Measurements from ENCODE around the gene PNLIPRP2.

Gene PNLIPRP2

DNA sequence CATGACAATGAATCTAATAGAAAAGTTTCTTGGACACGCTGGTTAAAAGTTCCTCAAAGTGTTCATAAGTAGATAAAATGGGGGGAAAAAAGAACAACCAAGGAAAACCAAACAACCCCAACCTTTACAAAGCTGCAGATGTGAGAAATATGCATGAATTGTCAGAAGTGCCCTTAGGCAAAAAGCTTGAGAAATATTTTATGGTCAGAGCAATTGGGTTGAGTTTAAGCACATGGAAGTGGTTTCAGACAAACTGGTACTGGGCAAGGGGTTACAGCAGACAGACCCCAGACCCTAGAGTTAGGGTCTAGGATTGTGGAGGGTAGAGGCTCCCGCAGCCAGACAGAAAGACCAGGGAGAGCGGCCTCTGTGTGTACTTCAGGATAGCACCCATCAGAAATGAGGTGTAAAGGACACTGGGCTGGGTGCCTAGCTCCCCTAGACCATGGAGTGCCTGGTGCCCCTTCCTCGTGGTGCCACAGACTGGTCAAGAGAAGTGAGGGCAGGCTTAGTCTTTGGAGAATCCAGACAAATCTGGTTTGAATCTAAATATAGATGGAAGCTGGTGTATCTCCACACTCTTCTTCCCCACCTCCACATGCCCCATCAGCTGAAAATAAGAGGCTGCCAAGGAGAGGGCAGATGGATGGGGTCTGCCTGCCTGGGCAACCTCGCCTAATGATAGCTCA is 37.3 kb downstream of the PNLIPRP2 start:
- no peak for DNase-seq

DNA sequence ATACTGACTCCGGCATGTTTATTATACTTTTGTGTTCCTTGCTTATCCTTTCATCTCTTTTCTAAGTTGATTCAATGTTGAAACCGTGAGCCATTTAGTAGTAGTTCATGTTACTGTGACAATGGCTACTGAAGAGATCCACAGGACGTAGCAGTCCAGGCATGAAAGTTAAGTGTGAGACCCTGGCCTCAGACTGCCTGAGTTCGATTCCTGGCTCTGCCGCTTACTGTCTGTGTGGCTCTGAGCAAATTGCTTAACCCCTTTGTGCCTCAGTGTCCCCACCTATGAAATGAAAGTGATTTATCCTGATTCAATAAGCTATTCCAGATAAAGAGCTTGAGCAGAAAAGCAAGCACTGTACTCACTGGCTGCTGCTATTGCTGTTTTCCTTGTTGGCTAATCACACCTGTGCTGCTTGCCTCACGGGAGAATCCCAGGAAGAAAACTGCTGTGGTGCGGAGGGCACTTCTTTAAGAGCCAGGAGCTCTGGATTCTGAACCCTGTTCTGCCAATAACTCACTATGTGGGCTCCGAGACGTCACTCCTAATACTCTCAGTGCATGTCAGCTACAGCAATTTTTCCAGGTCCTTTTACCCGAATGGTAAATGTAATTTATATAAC is 38.4 kb downstream of the PNLIPRP2 start:
- no peak for DNase-seq

DNA sequence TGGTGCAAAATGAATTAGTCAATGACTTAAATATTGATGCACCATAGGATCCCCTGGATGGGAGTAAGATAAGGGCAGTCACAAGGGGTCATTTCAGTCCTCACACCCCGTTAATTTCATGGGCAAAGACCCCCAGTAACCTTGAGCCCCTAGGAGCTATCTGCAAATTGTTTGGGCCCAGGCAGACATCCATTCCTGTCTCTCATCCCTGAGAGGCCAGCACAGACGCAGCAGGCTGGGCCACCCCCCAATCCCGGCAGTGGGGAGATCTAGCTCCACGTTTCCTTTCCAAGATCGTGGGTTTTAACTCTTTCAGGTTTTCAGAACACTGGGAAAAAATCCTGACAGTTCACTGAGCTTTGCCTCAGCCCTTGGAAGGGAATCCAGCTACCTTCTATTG is 40.1 kb downstream of the PNLIPRP2 start:
- no peak for DNase-seq

DNA sequence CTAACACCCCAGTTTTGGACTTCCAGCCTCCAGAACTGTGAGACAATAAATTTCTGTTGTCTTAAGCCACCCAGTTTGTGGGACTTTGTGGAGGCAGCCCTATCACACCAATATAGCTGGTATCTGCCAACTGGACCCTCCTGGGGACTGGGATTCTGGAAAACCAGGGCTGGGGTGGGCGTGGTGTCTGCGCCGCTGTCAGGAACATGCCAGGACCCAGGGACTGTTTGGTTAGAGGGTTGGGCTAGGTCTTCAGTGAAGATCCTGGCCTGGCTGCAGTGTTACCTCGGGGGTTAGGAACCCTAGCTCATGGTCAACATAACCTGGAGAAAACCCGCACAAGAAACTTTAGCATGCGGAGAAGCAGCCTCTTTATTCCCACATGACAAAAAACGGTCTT is 42.6 kb downstream of the PNLIPRP2 start:
- DNase-seq, result no peak

DNA sequence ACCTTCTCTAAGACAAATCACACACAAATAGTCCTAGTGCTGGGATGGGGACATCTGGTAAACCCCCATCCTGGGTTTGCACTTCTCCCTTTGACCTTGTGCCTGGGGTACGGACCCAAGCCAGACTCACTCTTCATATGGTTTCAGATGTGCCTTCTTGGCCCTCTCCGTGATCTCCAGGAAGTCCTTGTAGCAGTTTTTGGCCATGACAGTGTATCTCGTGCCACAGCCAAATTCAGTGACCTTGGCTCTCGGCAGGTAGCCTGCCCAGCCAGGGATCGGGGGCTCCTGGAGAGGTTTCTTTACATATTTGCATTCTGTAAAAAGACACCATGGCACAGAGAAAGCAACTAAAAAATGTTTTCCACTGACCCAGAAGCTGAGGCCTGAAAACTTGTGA is 43.9 kb downstream of the PNLIPRP2 start:
- no peak for DNase-seq

DNA sequence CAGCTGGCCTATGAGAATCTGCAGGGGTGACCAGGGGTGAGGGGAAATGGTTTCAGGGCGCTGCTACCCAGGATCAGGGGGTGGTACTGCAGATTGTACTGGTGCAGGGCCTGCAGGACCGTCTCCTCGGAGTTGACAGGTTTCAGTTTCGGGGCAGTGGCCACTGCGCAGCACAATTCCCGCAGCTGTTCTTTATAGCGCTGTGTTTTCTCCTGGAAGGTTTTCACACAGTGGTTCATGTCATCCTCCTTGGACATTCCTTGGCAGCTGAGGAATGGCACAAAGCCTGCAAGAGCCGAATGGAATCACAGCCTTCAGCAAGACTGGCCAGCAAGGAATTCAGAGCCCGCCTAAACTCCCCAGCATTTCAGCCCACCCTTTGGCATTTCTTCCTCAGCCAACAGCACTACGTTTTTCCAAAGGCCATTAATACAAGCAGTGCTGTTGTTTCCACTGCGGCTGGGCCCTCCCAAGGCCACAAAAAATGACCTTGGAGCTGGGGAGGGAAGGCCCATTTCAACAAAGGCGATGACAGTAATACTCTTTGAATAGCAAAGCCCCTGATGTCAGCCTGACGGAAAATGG is 44.9 kb downstream of the PNLIPRP2 start:
- DNase-seq, result no peak

DNA sequence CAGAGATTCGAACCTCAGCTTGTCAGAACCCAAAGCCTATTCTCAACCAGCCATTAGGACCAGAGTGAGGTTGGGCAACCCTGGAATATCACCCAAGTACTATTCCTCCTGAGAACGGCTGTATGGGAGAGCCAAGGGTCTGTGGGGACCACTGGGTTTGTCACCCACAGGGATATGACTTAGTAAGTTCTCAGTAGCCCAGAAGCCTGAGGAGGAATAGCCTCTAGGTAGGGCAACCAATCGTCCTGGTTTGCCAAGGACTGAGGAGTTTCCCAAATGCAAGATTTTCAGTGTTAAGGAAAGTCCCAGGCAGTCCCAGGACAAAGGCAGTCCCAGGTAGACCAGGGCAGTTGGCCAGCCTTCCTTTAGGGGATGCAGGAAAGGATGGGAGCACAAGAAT is 46.7 kb downstream of the PNLIPRP2 start:
- DNase-seq, result no peak

DNA sequence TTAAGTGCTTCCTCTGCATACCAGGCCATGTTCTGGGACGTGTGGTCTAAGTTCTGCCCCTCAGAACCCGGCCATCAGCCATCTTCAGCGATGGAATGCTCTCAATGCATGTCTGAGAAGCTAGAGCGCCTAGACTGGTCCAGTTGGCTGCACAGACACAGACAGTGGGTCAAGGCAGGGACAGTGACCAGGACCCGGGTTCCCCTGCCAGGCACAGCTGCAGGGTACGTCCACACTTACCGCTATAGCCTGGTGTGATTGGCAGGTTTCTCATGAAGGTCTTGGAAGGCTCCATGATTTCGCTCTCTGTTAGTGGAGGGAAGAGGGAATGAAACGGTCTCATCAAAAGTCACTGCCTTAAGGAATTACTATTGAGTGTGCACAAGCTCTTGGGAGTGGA is 47.3 kb downstream of the PNLIPRP2 start:
- no peak for DNase-seq

DNA sequence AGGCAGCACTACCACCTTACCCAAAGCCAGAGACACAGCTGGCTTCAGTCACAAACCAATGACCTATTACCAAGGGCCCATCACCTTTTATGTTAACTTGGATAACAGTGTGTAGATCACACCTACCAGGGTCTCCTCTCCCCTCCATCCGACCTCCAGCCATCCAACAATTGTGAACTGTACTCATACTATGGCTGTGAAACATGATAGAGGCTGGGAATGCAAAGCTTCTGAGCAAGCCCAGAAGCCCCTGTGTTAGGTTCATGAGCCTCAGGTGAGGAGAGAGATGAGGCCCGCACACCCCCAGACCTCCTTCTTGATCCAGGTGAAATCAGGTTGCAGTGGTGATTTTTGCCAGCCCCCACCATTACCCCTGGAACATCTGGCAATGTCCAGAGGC is 47.7 kb downstream of the PNLIPRP2 start:
- no peak for DNase-seq

DNA sequence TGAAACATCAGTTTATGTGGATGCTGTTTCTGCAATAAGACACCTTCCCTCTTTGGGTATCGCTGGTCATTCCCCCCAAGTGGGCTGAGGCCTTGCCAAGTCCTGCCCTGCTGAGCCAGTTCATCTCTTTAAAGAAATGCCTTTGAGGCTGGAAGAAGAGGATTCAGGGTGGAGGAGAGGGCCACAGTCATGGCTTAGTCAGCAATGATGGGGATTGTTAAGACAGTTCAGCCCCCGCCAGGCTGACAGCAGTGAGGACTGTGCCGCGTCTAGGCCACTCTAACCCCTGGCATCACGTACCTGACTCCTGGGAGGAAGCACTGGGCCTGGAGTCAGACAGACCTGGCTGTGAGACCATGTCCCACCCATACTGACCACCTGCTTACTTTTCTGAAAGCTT is 48.3 kb downstream of the PNLIPRP2 start:
- DNase-seq, result no peak

DNA sequence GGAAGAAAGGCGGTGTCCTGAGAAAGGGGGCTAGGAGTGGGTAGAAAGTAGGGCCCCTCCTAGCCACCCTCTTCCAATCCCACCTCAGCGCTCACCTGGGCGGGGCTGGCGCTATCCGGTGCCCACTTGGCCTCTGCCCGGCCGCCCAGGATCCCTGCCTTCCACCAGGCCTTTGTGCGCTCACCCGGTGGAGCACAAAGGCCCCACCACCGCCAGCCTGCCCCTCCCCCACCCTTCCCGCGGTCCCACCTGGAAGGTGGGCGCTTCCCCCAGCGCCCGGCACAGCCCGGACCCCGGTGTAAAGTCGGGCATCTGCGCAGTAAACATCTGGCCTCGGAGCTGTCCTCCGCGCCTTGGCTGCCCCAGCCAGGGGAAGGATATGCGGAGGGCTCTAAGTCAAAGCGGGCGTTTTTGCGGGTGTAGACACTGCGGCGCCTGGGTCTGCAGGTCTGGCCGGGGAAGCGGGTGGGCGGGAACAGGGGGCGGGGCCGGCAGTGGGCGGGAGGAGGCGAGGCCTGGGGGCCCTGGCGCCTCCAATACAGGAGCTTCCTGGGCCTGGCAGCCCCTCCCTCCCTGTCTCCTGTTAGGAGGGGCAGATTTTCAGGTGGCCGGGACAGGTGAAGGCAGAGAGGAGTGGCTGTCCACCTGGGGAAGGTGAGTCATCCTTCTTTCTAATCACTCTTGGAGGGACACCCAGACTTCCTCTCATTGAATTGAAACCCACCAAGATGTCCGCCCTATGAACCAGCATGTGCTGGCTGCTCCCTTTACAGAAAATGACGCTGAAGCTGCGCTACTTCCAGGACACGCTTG is 49.3 kb downstream of the PNLIPRP2 start:
- no peak for DNase-seq

DNA sequence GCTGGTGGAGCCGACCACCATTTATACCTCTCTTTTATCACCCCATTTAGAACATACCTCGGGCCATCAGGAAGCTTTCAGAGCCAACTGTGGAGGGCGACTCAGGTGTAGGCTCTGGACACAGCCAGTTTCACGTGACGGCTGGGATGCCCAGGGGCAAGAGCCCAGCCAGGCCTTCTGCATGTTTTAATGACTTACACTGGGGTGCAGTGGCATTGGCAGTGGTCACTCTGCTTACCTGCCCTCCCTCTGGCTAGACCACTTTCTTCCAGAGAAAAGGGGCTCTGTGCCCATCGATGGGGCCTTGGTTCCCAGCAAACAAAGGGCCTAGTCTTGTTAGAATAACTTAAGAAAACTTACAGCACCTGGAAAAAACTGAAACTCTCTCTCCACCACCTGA is 50.0 kb downstream of the PNLIPRP2 start:
- DNase-seq, result no peak

DNA sequence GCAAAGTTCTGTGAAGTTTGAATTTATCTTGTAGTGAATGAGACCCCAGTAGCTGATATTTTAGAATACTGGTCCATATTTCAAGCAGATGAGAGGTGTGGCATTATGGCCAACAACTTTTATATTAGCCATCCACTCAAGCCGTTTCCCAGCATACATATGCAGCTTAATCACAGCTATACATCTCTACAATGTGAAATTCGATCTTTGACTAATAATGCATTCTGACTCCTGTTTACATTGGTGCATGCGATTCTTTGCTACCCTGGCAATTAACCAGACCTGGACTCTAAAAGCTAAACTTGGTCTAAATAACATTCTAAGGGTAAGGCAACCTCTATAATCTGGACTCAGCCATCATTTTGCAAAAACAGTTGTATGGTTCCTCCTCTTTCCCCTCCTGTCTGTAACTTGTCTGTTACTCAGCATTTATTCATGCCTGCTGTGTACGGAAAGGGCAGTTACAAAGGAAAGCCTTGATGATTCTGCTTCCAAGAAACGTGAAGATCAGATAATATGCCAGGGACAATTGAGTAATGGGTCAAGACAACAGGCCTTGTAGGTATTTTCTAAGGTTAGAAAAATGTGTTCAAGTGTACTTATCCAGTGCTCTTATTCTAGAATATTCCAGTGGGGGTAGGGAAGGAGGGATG is 50.6 kb downstream of the PNLIPRP2 start:
- no peak for DNase-seq

DNA sequence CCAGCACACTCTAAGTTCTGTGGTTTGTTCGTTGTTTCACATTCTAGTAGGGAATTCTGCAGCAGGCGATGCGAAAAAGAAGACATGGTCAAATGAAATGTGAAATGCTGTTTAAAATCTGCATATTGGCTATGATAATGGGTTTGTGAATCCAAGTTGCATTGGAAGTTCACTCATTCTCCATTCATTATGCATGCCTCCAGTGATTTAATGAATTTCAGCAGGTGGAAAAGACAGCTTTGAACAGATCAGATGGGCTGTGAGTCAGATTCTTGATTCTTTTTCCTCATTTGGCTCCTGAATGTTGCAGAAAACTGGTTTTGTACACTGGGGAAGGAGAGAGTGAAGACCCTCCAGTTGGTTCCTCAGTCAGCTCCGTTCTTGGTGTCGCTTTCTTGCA is 52.1 kb downstream of the PNLIPRP2 start:
- DNase-seq, result no peak

DNA sequence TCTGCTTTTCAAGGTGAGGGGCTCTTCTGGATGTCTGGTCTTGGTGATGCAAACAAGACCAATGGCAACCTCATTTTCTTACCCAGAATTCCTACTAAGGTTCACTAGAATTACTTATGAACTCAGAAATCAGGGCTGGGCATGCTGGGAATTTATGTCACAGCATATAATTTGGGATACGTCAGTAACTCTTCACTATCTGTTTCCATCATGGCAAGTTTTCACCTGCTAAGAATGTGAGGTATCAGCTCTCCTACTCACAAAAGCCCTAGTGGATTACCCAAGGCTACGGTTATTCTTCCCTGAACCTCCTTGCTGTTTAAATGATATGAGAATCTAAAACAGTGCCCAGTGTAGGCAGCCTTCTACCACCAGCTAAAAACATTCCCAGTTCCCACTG is 53.1 kb downstream of the PNLIPRP2 start:
- DNase-seq, result no peak

DNA sequence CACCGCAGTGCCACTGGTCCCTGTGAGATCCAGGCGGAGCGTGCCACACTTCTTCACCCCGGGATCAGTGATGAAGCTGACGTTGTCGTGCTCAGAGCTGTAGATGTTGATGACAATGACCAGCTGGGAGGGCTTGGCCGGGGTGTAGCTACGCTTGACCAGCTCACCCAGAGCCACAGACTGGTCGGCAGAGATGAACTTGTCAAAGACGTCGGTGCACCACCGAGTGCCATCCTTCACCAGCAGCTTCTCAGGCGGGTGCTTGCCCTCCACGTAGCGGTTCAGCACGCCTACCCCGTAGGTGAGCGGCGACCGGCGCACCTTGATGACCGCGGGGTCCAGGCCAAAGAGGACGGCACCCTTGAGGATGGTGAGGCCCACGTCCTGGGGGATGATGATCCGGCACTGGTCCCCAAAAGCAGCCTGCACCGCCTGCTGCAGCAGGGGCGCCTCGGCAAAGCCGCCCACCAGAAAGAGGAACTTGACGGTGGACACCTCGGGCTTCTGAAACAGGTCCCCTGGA is 54.2 kb downstream of the PNLIPRP2 start:
- DNase-seq, result no peak

DNA sequence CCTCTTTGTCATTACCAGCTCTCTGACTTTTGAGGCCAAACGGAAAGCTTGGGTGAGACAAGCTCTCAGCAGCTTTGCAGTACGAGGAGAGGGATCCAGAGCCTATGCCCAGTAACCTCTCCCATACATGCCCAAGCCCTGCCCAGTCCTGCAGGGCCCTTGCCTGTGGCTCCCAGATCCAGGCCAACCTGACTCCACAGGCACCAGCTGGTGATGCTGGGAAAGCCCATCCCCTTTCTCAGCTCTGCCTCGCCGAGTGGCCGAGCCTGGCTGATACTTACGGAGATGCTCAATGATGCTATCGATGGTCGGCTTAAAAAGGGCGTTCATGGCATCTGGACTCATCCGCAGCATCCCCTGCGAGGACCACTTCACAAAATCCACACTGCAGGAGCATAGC is 55.4 kb downstream of the PNLIPRP2 start:
- no peak for DNase-seq

DNA sequence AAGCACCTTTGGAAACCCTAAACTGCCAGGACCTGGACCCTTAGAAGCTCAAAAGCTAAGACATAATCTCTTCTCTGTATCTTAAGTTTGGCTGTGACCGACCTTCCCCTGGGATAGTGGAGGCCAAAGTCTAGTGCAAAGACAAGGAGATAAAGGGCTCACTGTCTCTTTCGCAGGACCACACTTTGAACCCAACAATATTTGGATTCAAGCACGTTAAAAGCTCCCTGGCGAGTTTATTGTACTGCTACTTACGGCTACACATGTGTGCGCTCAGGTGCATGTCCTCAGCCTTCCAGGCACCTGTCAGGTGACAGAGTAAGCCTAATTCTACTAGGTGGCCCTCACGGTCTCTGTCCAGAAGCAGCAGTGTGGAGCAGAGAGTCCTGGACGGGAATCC is 55.9 kb downstream of the PNLIPRP2 start:
- no peak for DNase-seq

DNA sequence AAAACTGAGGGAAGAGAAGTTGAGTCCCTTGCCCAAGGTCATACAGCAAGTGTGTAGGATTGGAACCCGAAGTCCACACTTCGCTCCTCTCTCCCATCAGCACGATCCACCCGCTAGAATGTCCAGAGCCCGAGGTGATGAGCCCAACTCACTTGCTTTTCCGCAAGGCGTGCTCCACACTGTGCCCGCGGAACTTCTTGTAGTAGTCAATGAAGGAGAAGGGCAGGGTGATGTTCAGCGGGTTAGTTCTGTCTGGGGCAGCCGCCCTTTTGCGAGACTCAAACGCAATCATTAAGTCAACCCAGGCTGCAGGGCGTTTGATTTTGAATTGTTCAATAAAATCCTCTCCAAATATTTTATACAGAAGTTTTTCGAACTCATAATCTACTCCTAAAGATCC is 58.6 kb downstream of the PNLIPRP2 start:
- no peak for DNase-seq

DNA sequence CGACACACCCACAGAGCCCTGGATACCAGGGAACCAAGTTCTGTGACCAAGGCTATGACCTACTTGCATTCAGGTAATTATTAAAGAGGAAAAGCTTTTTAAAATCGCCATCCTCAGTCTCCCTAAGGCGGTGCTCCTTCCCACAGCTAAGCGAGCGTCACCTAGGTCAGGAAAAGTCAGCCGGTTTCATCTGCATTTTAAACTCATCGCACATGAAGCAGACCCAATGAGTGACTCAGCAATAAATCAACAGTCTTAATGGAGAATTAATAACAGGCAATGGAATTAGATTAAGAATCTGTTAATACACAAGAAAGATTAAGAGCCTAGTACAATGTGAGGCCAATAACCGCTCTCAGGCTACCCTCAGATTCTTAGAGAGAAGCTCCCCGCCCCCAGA is 62.4 kb downstream of the PNLIPRP2 start:
- no peak for DNase-seq

DNA sequence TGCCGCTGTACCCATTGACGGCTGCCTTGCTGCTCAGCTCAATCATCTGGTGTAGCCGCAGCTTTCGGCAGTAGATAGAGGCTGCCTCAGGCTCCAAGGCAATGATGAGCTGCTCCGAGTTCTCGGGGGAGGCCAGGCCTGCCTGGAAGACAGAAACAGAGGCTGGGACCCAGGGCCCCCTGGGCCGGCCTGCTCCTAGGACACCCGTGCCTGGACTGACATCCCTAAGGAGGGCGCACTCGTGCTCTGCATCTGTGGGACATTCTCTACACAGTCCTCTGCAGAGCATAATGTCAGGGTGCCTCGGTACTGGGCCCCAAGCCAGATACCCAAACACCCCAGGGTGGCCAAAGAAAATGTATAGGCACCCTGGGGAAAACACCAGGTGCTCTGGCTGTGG is 63.1 kb downstream of the PNLIPRP2 start:
- DNase-seq, result no peak

DNA sequence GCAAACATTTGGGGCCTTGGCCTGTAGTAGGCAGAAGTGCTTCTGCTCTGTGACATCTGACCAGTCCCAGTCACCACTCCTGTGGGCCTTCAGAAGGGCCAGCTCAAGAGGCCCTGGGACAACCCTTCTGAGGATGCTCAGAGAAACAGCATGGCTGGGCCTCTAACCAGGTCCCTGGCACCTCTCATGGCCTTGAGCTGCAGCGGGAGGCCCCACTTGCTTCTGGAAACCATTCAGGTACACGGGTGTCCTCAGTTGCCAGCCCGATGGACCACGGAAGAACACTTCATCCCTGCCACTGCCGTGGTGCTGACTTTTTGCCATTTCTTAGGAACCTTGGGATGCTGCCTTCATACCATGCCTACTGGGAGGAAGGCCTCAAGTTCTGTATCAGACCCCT is 64.0 kb downstream of the PNLIPRP2 start:
- DNase-seq, result no peak

DNA sequence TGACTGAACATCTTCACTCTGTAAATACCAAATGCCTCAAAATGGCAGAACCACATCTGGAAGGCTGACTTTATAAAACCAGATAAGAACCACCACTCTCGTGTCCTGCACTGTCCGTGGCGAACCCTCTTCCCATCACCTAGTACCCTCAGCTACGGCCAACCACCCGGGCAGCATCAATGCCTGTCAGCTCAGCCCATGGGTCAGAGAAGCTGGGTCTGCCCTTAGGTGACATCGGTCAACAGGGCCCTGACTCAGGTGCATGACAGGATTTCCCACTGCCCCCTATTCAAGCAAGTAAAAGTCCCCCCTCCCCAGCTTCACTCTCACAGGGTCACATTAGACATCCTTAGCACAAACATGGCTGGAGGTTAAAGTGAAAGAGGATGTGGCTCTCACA is 65.1 kb downstream of the PNLIPRP2 start:
- no peak for DNase-seq
